Glomerular visceral epithelial cell (primary cell): ENCODE results near the gene ADISSP.

Experiments used
- DNase-seq: peaks from one replicate; pipeline ENCODE4 v3.0.0-alpha.2; 2016; ENCODE audit errors: extremely low spot score

ADISSP gene

DNA sequence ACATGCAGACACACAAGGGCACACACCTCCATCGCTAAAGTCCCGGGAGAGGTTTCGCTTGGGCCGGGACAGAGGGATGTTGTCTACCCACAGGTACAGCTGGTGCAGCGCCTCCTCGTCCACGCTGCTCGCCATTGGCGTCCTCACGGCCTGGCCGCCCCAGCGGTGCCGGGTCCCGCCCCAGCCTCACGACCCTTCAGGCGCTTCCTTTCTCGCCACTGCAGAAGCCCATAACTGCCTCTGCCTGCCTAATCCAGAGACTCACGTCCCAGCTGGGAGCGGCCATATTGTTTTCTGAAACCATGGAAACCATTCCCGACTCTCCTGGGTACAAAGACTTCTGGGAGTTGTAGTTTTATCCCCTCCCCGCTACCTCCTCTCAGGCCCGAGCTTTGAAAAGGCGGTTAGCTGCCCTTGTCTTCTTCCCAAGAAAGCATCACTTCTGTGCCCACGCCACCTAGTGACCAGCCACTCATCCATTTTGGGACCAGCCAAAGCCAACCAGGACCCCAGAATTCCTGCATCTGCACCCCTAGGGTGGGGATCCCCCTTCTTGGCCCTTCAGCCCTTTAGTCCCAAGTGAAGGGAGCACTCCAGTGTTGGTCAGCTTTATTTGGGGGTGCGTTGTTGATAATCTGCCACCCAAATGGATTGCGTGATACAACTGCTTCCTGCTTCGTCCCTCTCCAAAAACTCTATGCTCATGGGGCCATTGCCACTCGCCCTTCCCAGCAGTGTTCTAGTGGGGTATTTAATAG, 13.8 kb upstream of the ADISSP start, which contains the start of gene SPEF1:
SPEF1 (minus strand) TSS at position 296 of the 758 bp plus-strand sequence; CDS start at position 135, 161 bp downstream.
- DNase-seq = peak; percentile 94

DNA sequence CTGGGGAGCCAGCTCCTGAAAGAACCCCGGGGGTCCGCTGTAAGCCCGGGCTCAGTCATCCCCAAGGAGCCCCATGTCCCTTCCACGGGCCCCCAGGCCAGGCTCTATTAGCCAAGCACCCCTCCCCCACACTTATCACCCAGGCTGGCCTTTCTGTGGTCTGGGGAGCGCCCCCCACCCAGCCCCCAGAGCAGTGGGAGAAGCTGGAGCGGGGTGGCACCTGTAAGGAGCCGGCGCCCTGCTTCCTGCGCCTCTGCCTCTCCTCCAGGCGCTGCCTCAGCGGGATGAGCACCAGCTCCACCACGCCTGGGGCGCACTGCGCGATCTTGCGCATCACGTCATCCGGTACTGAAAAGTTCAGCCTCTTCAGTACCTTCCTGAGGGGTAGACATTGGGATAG, 11.4 kb upstream of the ADISSP start:
- no peak for DNase-seq

DNA sequence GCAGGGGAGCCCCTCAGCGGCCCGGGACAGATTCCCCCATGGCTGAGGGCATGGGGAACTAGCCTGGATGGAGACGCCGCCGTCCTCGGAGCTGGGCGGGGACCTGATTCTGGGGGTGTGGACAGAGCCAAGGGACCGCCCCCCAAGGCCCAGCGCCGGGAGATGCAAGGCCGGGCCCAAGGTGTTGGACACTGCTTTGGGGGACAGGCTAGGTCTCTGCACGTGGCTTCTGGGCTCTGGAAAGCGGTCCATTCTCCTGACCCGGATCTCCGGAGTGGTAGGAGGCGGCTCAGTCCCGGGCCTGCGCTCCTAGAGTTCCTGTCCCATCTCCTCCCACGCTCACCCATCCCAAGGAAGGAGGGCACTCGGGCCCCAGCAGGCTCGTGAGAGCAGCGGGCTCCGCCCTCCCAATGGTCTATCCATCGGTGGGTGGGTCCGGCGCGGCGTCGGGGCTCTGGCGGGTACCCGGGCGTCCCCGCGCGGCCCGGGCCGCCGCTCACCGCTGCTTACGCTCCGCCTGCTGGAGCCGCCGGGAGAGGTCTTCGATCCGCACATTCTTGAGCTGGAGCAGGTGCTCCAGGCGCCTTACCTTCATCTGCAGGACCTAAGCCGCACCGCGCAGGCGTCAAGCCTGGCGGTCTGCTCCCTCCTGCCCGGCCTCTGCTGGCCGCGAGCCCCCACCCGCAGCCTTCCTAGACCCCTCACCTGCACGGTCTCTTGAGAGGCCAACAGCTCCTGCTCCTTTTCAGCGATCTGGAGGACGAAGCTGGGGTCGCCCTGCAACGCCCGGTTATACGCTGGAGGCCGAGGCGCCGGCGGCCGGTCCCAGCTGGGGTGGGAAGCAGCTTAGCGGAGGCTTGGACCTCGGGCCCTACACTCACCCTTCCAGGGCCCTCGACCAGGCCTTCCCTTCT, 10.4 kb upstream of the ADISSP start:
- no peak for DNase-seq

DNA sequence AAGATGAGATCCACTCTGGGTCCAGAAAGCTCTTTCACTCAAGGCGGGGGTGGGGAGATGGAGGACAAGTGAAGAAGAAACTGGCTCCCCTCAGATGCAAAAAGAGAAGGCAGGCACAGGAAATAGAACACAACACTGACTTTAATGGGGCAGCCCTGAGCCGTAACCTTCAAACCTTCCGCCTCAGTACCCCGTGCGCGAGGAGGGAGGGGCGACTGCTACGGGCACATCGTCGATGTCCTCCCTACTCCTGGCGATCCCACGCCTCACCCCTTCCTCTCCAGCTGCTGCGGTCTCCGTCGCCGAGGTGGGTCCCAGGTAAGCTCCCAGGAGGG, 9.8 kb upstream of the ADISSP start:
- DNase-seq = no peak

DNA sequence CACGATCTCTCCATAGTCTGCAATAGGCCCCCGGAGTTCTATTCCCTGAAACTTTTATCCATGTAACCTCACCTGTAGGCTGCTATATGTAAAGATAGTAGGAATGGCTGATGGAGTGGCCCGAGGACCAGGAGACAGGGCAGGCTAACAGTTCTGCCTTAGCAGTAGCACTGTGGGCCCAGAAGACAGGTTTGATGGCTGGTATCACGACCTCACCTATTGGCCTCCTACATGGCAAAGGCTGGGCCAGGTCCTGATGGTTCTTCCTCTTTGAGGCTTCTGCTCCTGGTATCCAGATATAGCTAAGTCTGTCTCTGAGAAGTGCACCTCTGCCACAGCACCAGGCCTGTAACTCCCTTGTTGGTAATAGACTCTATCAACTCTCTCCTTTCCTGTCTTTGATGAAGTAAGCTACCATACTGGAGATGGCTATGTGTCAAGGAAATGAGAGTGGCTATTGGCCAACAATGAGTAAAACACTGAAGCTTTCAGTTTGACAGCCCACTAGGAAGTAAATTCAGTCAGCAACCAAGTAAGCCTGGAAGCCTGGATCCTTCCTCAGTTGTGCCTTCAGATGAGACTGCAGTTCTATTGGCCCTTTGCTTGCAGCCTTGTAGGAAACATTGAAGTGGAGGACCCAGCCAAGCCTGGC, 8.0 kb upstream of the ADISSP start:
- DNase-seq = no peak

DNA sequence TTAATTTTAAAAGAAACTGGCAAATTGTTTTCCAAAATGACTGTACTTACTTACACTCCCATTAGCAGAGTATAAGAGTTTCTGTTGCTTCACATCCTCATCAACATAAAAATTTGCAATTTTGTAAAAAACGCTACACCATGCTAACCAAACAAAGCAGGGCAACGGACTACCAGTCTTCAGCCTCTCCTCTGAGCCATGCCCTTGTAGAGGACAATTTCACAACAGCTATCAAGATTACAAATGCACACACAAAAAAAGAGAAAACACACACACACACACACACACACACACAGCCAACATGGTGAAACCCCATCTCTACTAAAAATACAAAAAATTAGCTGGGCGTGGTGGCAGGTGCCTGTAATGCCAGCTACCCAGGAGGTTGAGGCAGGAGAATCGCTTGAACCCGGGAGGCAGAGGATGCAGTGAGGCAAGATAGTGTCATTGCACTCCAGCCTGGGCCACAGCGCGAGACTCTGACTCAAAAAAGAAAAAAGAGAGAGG, 4.1 kb upstream of the ADISSP start:
- DNase-seq = no peak

DNA sequence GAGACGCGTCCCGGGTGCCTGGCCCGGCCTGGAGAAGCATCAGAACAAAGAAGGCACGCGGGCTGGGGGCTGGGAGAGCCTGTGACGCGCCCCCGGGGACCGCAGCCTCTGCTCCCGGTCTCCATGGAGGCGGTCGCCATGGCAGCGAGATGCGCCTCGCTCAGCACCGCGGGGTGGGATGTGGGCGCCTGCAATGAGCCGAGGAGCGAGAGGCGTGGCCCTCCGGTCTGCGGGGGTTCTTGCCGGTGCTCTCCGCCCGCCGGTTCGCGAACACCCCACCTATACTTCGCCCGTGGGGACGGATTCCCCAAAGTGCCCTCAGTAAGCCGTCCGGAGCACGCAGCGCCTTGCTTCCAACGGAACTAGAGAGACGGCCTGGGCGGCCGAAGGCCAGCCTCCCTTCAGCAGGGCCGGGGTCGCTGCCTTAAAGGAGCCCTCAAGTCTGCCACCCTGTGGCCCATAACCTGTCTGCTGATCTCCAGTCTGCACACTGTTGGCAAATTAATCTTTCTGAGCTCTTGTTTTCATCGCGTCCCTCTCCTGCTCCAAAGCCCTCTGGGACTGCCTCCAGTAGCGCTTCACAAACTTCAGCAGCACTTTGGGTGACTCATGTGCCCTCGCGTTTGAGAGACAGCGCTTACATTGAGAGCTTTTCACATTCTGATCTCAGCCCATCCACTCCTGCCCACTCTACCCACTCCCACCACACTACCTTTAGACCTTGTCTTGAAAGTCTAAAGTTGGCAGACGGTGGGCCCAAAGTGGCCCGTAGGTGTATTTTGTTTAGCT, 983 bp upstream of the ADISSP start:
- peak; percentile 87 for DNase-seq

DNA sequence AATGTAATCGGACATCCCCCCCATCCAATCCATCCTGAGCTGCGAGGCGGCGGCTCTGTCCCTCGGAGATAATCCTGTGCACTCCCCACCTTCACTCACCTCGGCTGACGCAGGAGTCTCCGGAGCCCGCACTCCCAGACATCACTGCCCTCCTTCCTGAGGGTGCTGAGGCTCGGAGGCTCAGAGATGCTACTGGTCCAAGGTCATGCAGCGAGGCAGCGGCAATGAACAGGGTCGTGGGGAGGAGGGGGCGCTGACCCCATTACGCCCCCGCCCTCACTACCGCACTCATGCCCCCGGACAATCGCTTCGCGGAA, 485 bp downstream of the ADISSP start:
- no peak for DNase-seq

DNA sequence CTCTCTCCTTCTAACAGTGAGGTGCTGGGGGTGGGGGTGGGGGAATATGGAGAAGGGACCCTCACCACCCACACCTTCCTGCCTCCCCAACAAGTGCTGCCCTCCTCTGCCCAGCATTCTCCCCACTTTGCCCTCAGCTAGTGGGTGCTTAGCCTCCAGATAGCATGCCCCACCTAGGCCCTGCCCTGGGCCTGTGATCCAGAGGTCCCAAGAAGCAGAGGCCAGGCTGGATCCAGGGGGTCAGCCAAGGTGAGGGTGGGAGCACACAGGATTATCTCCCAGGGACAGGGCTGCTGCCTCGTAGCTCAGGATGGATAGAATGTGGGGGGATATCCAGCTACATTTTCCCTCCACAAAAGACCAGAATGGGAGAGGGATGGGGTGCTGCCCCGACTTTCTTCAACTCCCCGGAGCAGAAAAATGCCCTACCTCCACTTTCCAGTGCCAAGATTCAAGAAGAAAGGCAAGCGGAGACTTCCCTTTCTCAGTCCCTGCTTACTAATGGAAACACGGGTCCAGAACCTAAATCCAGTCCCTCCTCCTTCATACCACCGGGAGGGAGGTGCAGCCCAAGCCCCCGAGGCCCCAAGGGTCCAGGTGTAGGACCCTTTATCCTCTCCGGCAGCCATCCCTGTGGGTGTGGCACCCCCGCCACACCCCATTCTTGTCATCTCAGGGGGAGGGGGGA, 987 bp downstream of the ADISSP start:
- no peak for DNase-seq

DNA sequence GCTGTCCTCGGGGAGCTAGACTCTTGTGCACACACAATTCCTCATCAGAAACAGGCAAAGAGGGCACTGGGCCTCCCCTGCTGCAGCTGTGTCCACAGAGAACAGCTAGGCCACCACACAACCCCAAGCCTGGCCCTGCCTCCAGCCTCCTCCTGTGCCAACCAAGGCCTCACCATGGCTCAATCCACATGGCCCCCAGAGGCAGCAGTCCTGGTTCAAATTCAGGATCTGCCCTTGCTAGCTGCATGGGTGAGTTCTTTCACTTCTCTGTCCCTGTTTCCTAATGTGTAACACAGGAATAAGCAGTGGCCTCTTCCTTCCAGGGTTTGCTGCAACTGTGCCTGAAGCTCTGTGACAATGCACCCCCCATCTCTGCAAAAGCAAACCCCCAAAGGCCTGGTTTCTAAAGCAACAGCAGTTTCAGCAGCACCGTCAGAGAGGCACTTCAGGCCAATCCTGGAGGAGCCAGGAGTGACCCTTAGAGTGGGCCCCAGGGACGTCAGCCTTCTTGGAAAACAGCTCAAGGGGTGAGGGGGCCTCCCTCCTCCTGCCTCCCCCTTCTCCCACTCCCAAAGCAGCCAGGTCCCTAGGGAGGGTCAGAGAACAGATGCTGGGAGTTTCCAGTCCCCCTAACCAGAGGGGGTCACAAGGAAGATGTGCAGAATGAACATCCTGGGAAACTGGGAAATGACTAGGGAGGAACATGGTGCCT, 2.2 kb downstream of the ADISSP start:
- no peak for DNase-seq

DNA sequence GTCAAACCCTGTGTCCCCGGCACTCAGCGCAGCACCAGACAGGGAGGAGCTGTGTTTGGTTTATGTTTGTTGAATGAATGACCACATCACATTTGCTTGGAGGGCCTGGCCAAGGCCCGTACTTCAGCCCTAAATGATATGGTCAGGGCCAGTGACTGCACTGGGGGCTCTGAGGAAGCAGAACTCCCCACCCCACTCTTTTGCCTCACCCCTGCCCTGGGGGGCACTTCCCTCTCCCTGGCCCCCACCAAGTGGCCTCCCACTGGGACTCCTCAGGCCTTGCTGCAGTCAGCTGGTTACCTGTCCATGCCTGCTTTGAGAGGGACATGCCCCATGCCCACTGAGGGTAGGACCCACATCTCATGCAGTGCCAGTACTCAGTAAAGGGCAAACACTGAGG, 2.9 kb downstream of the ADISSP start:
- DNase-seq = no peak

DNA sequence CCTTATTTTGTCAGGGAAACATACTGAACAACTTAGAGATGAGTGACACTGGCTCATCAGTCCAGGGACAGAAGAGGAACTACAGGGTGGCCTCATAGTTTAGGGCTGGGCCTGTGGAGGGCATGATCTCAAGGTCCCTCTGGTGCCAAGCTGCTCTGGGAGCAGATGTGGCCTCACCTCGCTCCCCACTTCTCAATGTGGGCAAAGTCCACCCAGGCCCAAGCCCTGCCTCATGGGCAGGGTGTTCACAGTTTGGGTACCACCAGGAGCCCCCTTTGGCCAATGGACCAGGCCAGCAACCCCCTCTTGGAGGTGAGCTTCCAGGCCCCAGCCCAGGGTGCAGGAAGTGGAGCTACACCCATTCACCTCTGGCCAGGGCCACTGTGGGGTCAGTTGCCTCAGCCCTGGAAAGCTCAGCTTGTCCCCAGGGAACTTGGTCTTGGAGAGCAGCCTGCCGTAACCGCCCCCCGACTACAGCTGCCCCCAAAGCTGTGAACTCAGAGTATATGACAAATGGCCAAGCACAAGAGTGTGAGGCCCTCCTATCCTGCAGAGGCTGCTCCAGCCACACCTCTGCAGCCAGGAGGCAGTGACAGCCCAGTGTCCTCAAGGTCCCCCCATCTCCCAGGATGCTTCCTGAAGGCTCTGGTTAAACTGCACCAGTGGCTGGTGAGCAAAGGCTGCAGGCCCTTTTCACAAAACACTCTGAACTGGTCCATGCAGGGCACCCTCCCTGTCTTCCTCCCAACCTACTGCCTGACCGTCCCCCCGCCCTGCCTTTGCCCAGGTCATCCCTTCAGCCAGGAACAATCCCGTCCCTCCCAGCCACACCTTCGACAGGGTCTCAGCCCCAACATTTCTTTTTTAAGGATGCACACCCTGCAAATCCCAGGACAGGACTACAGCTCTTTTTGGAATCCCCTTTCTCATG, 3.6 kb downstream of the ADISSP start:
- DNase-seq = no peak

DNA sequence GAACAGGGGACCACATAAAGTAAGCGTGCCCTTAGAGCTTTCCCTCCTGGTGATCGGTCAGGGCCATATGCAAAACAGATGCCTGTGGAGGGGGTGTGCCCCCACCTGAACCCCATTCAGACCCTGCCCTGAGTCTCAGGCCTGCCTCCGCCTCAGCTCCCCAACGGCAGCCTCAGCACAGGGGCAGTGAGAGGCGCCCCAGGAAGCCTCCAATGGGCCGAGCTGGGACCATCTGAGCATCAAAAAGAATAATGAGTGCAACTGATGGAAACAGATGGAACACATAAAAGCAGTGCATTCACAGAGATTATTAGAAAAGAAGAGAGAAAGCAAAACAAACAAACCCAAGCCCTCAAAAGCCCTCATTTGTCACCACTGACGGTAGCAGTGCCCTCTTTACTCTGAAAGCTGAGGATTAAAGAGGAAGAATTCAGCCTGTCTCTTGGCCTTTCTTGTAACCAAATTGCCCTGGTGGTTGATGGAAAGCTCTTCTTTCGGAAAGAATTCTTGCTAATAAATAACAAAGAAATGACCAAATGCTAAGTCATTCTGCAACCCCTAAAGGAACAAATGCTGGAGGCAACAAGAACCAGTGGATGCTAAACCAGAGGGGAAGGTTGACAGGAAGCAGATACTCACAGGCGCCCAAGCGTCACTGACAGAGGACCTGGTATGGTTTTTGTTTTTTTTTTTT, 6.8 kb downstream of the ADISSP start:
- DNase-seq = no peak

DNA sequence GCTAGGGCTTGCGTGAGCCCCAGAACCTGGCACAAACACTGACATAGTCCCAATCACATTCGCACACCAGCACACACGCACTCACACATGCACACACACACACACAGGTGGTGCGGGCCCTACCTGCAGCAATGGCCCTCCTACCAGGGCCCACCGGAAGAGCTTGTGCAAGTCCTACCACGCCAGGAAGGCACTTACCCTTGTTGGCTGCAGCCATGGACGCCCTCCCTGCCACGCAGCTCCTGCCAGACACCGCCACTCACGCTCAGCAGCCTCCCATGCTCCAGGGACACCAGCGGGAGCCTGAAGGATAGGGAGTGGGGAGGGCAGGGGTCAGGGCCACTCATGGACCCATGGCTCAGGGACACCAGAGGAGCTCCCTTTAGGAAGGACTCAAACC, 7.7 kb downstream of the ADISSP start:
- no peak for DNase-seq

DNA sequence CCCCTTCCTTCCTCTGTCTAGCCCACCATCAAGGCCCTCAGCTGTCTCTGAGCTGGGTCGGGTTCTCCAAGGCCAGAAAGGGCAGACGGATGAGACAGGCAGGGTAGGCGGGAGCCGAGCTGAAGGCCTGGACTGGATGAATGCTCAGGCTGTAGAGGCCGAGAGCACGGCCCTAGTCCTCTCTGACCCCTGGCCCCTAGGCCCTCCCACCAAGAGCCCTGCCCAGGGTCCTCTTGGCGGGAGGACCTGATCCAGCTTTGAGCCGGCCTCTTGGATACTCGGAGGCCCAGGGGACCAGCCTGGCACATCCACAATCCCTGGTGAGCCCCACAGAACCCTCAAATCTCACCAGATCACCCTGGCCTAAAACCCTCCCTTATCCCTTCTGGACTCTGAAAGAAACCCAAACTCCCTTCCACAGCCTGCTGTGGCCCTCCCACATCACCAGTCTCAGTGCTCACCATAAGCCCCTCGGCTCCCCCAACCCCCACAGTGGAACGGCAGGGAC, 8.2 kb downstream of the ADISSP start:
- no peak for DNase-seq

DNA sequence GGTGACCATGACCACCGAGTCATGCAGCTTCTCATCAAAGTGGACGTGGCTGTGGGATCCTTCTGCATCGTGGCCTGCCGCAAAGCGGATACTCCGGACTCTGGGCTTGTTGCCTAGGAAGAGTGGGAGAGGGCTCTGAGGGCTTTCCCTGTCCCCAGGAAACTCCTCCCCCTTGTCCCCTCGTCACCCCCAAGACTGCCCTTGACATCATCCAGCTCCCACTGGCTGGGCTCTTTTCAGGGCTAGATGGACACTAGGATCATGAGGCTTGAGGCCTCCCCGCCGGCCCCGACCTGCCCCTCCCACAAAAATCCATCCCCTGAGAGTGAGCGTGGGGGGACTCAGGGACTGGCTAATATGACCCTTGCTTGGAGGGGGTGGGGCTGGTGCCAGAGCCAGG, 9.0 kb downstream of the ADISSP start:
- no peak for DNase-seq

DNA sequence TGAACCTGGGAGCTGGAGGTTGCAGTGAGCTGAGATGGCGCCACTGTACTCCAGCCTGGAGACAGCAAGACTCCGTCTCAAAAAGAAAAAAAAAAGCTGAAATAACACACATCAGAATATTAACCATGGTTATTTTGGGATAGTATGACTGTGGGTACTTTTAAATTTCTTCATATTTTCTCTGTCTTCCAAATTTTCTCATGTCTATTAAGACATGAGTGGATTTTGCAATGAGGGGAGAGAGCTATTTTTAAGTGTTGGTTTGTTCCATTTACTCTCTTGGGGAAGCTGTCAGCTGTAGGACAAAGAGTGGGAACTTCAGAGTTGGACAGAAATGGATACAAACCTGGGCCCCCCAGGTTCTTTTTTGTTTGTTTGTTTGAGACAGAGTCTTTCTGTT, 10.3 kb downstream of the ADISSP start:
- DNase-seq = no peak

DNA sequence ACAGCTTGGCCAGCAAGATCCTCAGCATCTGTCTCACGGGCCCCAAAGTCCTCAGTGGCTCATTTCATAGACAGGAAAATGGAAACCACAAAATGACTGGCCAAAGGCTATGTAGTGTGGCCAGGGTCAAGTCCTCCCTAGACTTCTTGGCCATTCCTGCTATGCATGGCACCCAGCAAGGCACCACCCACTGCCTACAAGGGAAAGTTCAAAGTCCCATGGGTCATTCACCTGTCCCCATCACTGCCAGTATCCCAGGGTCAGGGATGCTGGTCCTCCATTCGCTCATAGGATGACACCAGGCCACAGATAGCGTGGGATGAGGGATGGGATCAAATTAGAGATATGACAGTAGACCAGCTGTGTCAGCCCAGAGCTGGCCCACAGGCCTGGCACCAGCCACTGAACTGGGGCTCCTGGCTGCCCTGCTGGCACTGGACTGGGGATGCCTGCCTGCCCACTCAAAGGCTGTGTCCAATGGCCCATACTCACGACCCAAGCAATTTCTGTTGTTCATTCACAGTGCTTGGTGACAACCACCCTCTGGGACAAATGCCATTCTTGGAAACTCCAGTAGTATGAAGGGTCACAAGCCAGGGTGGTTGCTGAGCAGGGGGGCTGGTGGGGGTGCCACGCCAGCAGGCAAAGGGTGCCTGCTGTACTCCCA, 11.6 kb downstream of the ADISSP start:
- no peak for DNase-seq
